ENCODE measurements around the gene IL36B. TPM values are rescaled to one million over a fixed set of nuclear protein-coding genes. Genes with fewer than 3 reads are reported as not detected.
A peak's percentile ranks its signal among the peaks of the same experiment; 100 is the strongest.
"Not testable (repeated sequence)": the region's sequence is repeated elsewhere in the genome, so short reads cannot be mapped to it uniquely, and the experiment has no call there.

IL36B gene
- total RNA-seq (2014; rRNA removed; shearing (Covaris generic)) = not detected in 2 replicates

- no peak for DNase-seq (ENCODE audit: low read depth)
These were observed at the start of gene IL36B for GRCh38 chr2:113052396-113052917. Gene IL36B, minus strand, starts transcription at chr2:113052867.

GRCh38 chr2:113102133-113102532 is 49.5 kb upstream of the IL36B start:
- DNase-seq (ENCODE audit: low read depth) = no peak

DNA sequence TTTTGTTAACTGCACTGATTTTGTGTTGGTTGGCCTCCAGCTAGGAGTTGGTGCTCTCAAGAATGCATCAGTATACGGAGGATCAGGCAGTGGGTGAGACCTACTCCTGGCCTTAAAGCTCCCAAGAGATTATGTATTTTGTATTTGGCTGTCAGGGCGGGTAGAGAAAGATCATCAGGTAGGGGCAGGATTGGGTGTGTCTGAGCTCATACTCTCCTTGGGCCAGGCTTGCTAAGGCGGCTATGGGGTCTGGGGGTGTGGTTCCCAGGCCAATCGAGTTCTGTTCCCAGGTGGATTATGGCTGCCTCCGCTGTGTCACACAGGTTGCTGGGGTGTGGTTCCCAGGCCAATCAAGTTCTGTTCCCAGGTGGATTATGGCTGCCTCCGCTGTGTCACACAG is 45.9 kb upstream of the IL36B start:
- DNase-seq (ENCODE audit: low read depth) = no peak

- DNase-seq (ENCODE audit: low read depth) = no peak
These were observed 45.4 kb upstream of the IL36B start for GRCh38 chr2:113098041-113098440.

DNA sequence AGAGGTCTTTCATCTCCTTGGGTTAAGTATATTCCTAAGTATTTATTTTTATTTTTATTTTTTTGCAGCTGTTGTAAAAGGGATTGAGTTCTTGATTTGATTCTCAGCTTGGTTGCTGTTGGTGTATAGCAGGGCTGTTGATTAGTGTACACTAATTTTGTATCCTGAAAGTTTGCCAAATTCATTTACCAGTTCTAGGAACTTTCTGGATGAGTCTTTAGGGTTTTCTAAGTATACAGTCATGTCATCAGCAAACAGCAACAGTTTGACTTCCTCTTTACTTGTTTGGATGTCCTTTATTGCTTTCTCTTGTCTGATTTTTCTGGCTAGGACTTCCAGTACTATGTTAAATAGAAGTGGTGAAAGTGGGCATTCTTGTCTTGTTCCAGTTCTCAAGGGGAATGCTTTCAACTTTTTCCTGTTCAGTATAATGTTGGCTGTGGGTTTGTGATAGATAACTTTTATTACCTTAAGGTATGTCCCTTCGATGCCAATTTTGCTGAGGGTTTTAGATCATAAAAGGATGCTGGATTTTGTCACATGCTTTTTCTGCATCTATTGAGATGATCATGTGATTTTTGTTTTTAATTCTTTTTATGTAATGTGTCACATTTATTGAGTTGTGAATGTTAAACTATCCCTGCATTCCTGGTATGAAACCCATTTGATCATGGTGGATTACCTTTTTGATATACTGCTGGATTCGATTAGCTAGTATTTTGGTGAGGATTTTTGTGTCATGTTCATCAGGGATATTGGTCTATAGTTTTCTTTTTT is 44.4 kb upstream of the IL36B start:
- DNase-seq (ENCODE audit: low read depth) = not testable (repeated sequence)

GRCh38 chr2:113096306-113096705 is 43.6 kb upstream of the IL36B start:
- not testable (repeated sequence) for DNase-seq (ENCODE audit: low read depth)

DNA sequence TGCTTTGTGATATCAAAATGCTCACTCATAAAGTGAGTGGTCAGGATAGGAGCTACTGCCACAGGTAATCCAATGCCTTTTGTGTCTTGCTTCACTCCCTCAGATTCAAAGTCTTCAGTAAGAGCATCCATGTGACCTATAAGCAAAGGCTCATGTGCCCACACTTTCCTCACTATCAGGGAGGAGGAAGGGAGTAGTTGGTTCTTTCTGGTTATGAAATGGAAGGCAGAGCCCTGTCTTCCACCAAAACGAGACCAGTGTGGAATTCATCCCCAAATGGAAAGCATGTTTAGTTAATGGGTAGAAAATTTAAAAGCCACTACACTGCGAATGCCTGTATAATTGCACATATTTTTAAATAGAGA is 40.9 kb upstream of the IL36B start:
- DNase-seq (ENCODE audit: low read depth) = no peak

GRCh38 chr2:113092864-113093612 is 40.4 kb upstream of the IL36B start:
- DNase-seq (ENCODE audit: low read depth) = no peak

GRCh38 chr2:113091231-113091896 is 38.7 kb upstream of the IL36B start:
- DNase-seq (ENCODE audit: low read depth) = no peak

DNA sequence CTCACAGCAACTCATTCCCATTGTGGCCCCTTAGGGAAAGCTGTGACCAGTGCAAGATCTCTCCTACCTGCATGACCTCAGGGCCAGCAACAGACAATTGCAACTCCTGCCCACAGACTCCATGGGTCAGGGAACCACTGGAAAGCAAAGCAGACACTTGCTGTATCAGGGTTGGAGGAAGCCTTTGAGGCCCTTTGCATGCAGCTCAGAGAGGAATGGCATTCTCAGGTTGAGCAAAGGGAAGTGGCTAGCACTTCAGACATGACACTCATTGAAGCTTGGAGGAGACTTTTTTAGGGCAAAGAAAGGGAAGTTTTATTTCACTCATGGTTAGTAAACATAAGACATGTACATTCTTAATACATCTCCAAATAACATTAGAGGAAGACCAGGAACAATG is 37.2 kb upstream of the IL36B start:
- no peak for DNase-seq (ENCODE audit: low read depth)

GRCh38 chr2:113088213-113088992 is 35.7 kb upstream of the IL36B start:
- no peak for DNase-seq (ENCODE audit: low read depth)

DNA sequence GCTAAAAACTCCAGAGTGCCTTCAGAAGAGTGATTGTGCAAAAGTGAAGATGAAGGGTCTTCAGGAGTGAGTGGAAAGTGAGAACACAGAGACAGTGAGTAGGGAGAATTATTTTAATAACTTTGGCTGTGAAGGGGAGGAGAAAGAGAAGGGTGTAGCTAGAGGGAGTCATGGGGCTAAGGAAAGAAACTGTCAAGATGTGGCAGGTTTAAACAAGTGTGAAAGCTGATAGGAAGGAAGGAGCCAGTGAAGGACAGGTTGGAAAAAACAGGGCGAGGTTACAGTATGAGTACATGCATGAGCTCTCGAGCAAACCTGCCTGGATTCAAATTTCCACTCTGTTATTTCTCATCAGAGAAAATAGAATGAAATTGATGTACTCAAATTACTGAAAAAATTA is 32.9 kb upstream of the IL36B start:
- no peak for DNase-seq (ENCODE audit: low read depth)

GRCh38 chr2:113084249-113085000 is 31.8 kb upstream of the IL36B start:
- DNase-seq (ENCODE audit: low read depth) = peak; percentile 34

- peak; percentile 20 for DNase-seq (ENCODE audit: low read depth)
These were observed 30.6 kb upstream of the IL36B start for GRCh38 chr2:113083296-113083695.

GRCh38 chr2:113081488-113082210 is 29.0 kb upstream of the IL36B start:
- no peak for DNase-seq (ENCODE audit: low read depth)

- peak; percentile 44 for DNase-seq (ENCODE audit: low read depth)
These were observed 27.5 kb upstream of the IL36B start for GRCh38 chr2:113080134-113080533.

DNA sequence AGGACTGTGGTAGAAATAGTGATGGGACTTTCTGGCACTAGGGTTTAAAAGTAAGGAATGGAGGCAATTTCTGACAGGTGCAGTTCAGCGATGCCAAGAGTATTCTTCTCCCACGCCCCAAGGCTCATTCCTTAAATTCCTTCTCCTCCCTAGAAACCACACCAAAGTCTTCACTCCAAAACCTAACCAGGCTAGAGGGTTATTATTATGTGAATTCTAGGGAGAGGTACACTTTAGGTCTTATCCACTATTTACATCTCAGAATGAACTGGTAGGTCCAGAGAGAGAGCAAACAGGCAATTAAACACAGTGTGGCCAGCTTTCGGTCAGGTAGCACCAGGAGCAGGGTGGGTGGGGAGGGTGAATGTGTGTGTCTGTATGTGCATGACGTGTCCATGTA is 26.5 kb upstream of the IL36B start:
- no peak for DNase-seq (ENCODE audit: low read depth)

DNA sequence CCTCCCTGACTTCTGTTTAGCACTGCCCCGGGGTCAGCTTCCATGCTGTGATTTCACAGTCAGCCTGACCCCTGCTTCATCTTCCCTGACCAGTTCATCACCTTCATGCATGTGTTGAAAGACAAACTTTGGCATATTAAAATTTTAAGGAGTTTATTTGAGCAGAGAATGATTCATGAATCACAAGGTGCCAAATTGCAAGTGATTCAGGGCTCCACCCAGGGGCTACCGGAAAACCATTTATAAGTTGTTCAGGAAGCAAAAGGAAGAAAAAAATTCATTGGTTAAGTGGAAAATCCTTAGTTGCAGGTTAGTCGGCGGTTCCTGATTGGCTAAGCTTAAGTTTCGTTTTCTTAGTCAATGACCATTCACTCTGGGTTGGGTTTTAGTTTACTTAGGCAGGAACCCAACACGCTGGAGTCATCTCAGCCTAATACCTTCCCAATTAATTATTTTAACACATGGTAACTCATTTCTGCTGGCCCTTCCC is 25.7 kb upstream of the IL36B start:
- DNase-seq (ENCODE audit: low read depth) = peak; percentile 65

GRCh38 chr2:113077921-113078320 is 25.3 kb upstream of the IL36B start:
- peak; percentile 70 for DNase-seq (ENCODE audit: low read depth)

Data from M059J (cell line).